ENCODE measurements around the gene EXT2. TPM values are rescaled to one million over a fixed set of nuclear protein-coding genes. Genes with fewer than 3 reads are reported as not detected.

Gene EXT2
- polyA plus RNA-seq, 1 donor = 51.6 TPM

DNA sequence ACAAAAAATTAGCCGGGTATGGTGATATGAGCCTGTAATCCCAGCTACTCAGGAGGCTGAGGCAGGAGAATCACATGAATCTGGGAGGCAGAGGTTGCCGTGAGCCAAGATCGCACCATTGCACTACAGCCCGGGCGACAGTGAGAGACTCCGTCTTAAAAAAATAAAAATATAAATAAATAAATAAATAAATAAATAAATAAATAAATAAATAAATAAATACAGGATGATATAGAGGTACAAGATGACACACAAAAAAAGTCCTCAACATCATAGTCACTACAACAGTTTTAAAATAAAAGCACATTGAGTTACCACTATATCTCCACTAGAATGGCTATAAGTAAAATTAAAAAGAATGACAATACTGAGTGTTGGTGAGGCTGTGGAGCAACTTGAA lies 116.7 kb downstream of the EXT2 start:
- Histone ChIP-seq H3K36me3 (ENCODE audit: control insufficient read depth, insufficient read depth, low read length) (peaks cover 5% of the 10 kb centered on the region), H3K27ac (ENCODE audit: low read length) (no peak overlapping the region), H3K27me3 (ENCODE audit: control insufficient read depth, insufficient read depth, low read length) (no peaks in the 10 kb centered on the region), H3K4me3 (ENCODE audit: low read length) (no peak overlapping the region), H3K9me3 (ENCODE audit: control insufficient read depth, low read depth, low read length) (peaks cover 6% of the 10 kb centered on the region), H3K4me1 (ENCODE audit: control insufficient read depth, insufficient read depth, low read length) (no peaks in the 10 kb centered on the region)
- WGBS (ENCODE audit: insufficient coverage, low lambda C conversion rate) = 97% methylated on average over 5 of the region's 6 CpGs
- no peak for DNase-seq

DNA sequence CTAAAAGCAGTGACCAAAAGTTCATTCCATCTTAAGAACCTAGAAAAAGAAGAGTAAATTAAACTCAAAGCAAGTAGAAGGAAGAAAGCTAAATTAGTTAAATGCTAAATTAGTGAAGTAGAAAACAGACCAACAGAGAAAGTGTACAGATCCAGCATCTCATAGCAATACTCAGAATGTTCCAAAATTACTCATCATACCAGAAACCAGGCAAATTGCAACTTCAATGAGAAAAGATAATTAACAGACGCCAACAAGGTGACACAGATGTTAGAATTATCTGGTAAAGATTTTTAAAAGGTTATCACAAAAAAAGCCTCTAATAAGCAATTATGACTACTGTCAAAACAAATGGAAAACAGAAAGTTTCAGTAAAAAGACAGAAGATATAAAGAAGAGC lies 117.7 kb downstream of the EXT2 start:
- H3K36me3 ChIP-seq (ENCODE audit: control insufficient read depth, insufficient read depth, low read length) = peaks cover 2% of the 10 kb centered on the region

DNA sequence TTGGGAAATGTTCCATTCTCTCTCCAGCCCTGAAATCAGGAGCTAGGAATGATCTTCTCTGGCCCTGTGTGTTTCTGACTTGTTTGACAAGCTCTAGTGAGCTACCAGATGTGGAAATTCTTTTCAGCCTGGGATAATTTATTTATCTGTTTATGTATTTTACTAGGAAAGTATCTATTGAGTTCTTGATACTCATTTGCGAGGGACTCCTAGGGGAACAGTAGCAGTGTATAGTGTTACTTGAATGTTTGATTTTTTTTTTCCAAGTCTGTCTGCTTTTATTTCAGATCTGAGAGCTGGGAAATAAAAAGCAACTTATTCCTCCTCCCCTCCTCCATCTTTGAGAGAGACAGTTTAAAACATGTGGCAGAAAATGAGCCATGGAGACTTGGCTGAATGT lies 122.0 kb downstream of the EXT2 start:
- Histone ChIP-seq H3K4me1 (ENCODE audit: control insufficient read depth, insufficient read depth, low read length) (no peaks in the 10 kb centered on the region), H3K36me3 (ENCODE audit: control insufficient read depth, insufficient read depth, low read length) (no peaks in the 10 kb centered on the region), H3K4me3 (ENCODE audit: low read length) (no peak overlapping the region), H3K9me3 (ENCODE audit: control insufficient read depth, low read depth, low read length) (no peaks in the 10 kb centered on the region), H3K27ac (ENCODE audit: low read length) (no peak overlapping the region), H3K27me3 (ENCODE audit: control insufficient read depth, insufficient read depth, low read length) (no peaks in the 10 kb centered on the region)
- DNase-seq = no peak
- WGBS (ENCODE audit: insufficient coverage, low lambda C conversion rate) = no CpG with 5 or more reads among the region's 1 CpG

More for the DNA sequence above, 117.7 kb downstream of the EXT2 start:
- no peak overlapping the region for H3K27ac ChIP-seq (ENCODE audit: low read length)
- no peaks in the 10 kb centered on the region for H3K4me1 ChIP-seq (ENCODE audit: control insufficient read depth, insufficient read depth, low read length)
- no peak overlapping the region for H3K4me3 ChIP-seq (ENCODE audit: low read length)
- no CpG with 5 or more reads among the region's 1 CpG for WGBS (ENCODE audit: insufficient coverage, low lambda C conversion rate)
- H3K9me3 ChIP-seq (ENCODE audit: control insufficient read depth, low read depth, low read length) = peaks cover 6% of the 10 kb centered on the region
- H3K27me3 ChIP-seq (ENCODE audit: control insufficient read depth, insufficient read depth, low read length) = no peaks in the 10 kb centered on the region
- DNase-seq = no peak

DNA sequence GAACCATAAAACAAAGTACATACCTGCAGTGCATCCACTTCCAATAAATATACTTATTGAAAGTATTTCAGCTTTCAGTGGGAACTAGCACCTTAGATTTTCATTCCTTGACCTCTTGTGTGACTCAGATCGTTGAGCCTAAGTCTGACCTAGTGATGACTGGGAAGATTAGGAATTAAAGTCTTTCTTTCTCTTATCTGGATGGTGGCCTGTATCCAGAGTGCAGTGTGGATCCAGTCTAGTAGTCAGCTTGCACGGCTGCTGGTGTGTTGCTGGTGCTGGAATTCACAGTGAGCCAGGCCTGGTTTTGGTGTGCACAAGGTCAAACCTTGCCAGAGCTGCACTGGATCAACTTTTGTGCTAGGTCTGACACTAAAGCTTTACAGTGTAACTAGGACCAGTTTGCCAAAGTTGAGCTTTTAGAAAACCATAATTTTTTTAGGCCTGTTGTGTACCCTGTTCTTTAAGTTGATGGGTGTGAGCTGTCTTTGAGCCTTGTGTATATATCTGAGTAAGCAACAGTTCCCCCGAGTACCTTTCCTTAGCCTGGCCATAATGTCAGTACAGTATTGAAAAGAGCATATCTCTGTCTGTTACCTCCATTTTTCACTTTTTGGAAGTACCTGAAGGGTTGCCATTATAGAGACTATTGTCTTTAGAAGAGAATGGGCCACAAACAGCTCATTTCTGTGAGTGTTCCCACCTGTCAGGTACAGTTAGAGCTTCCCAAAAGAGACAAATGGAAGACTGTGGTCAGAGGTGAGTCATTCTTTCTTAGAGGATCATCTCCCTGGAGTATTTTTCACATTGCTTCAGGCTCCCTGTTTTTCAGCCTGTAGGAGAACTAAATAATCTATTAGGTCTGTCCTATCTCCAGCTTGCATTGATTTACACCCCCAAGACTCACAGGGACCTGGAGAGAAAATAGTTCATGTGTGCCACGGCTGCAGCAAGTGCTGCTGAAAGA lies 124.6 kb downstream of the EXT2 start:
- peaks cover under 1% of the 10 kb centered on the region for H3K36me3 ChIP-seq (ENCODE audit: control insufficient read depth, insufficient read depth, low read length)
- no peak overlapping the region for H3K4me3 ChIP-seq (ENCODE audit: low read length)
- no peak overlapping the region for H3K27ac ChIP-seq (ENCODE audit: low read length)
- H3K9me3 ChIP-seq (ENCODE audit: control insufficient read depth, low read depth, low read length) = no peaks in the 10 kb centered on the region
- no CpG with 5 or more reads among the region's 4 CpGs for WGBS (ENCODE audit: insufficient coverage, low lambda C conversion rate)
- no peaks in the 10 kb centered on the region for H3K27me3 ChIP-seq (ENCODE audit: control insufficient read depth, insufficient read depth, low read length)
- no peak for DNase-seq
- no peaks in the 10 kb centered on the region for H3K4me1 ChIP-seq (ENCODE audit: control insufficient read depth, insufficient read depth, low read length)

DNA sequence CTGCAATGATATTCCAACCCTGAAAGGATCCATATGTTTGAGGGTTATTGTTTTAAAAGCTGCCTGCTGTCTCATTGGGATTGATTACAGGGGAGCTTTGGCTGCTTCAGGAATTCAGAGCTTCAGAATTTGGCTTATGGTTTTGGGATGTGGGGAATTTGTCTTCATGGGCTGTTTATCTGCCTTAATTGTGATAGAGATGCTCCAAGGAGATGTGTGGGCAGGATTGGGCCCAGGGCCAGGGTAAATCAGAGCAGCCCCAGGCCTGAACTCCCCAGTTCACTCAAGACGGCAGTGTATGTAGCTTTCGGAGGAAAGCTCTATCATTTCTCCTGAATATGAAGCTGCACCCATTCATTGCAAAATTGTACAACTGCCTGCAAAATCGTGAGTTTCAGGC lies 126.0 kb downstream of the EXT2 start:
- DNase-seq = no peak
- WGBS (ENCODE audit: insufficient coverage, low lambda C conversion rate) = no CpG with 5 or more reads among the region's 3 CpGs
- H3K4me3 ChIP-seq (ENCODE audit: low read length) = no peak overlapping the region
- no peaks in the 10 kb centered on the region for H3K27me3 ChIP-seq (ENCODE audit: control insufficient read depth, insufficient read depth, low read length)
- H3K27ac ChIP-seq (ENCODE audit: low read length) = no peak overlapping the region
- no peaks in the 10 kb centered on the region for H3K4me1 ChIP-seq (ENCODE audit: control insufficient read depth, insufficient read depth, low read length)
- no peaks in the 10 kb centered on the region for H3K9me3 ChIP-seq (ENCODE audit: control insufficient read depth, low read depth, low read length)
- peaks cover 7% of the 10 kb centered on the region for H3K36me3 ChIP-seq (ENCODE audit: control insufficient read depth, insufficient read depth, low read length)

DNA sequence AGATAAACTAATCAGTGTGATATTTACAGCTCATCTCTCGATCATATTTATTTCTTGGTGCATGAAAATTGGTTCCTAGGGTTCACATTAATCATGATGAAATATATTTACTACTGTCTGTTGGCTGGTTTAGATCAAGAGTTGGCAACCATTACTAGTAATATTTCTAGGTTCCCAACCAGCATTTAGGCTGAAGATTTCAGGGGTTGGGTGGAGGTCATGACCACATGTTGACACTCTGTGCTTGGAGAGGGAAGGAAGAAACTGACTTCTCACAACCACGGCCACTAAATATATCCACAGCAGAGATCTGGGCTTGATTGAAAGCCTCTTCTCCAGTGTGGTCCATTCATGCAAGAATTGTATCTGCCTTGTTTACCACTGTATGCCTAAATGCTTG lies 126.5 kb downstream of the EXT2 start:
- Histone ChIP-seq H3K36me3 (ENCODE audit: control insufficient read depth, insufficient read depth, low read length) (peaks cover 8% of the 10 kb centered on the region), H3K4me3 (ENCODE audit: low read length) (no peak overlapping the region), H3K9me3 (ENCODE audit: control insufficient read depth, low read depth, low read length) (no peaks in the 10 kb centered on the region), H3K27me3 (ENCODE audit: control insufficient read depth, insufficient read depth, low read length) (no peaks in the 10 kb centered on the region), H3K4me1 (ENCODE audit: control insufficient read depth, insufficient read depth, low read length) (no peaks in the 10 kb centered on the region), H3K27ac (ENCODE audit: low read length) (no peak overlapping the region)
- DNase-seq = no peak
- WGBS (ENCODE audit: insufficient coverage, low lambda C conversion rate) = 80% methylated on average over 1 of the region's 2 CpGs

DNA sequence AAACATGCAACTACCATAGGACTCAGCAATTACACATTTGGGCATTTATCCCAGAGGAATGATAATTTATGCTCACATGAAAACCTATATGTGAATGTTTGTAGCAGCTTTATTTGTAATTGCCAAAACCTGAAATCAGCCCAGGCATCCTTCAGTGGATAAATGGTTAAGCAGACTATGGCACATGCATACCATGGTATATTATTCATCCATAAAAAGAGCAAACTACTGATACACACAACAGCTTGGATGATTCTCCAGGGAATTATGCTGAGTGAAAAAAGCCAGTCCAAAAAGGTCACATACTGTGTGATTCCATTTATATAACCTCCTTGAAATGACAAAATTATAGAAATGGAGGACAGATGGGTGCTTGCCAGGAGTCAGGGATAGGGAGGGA lies 127.8 kb downstream of the EXT2 start:
- Histone ChIP-seq H3K4me1 (ENCODE audit: control insufficient read depth, insufficient read depth, low read length) (no peaks in the 10 kb centered on the region), H3K27me3 (ENCODE audit: control insufficient read depth, insufficient read depth, low read length) (no peaks in the 10 kb centered on the region), H3K27ac (ENCODE audit: low read length) (no peak overlapping the region), H3K4me3 (ENCODE audit: low read length) (no peak overlapping the region), H3K36me3 (ENCODE audit: control insufficient read depth, insufficient read depth, low read length) (peaks cover 8% of the 10 kb centered on the region), H3K9me3 (ENCODE audit: control insufficient read depth, low read depth, low read length) (no peaks in the 10 kb centered on the region)
- DNase-seq = no peak

DNA sequence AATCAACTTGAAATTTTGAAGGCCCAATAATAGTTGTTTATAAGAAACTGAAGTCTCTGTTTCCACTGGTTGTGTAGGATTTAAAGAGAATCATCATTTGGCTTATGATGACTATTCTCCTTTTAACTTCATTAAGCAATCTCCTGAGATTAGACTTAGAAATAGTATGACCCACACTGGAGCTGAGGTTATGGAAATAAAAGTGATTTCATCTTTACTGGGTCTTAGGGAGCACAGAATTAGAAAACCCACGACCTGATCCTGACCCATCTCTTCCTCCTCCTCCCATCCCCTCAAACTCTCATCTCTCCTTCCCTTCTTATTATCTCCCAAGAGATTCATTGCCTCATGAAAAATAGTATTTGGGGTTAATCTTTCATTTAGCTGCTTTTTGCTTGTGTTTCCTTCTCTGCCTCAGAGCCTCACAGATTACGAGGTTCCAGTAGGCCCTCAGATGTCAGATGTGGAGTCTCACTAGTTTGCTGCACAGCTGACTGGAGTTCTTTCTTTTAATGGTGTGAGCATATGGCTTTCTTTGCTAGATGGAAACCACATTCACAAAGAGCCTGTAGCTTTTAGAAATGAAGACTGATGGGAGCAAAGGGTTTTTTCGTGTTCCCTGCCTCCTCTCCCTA lies 129.5 kb downstream of the EXT2 start:
- Histone ChIP-seq H3K4me3 (ENCODE audit: low read length) (no peak overlapping the region), H3K27me3 (ENCODE audit: control insufficient read depth, insufficient read depth, low read length) (no peaks in the 10 kb centered on the region), H3K9me3 (ENCODE audit: control insufficient read depth, low read depth, low read length) (no peaks in the 10 kb centered on the region), H3K27ac (ENCODE audit: low read length) (no peak overlapping the region), H3K4me1 (ENCODE audit: control insufficient read depth, insufficient read depth, low read length) (no peaks in the 10 kb centered on the region), H3K36me3 (ENCODE audit: control insufficient read depth, insufficient read depth, low read length) (peaks cover 8% of the 10 kb centered on the region)
- no peak for DNase-seq
- 100% methylated on average over 1 of the region's 3 CpGs for WGBS (ENCODE audit: insufficient coverage, low lambda C conversion rate)

DNA sequence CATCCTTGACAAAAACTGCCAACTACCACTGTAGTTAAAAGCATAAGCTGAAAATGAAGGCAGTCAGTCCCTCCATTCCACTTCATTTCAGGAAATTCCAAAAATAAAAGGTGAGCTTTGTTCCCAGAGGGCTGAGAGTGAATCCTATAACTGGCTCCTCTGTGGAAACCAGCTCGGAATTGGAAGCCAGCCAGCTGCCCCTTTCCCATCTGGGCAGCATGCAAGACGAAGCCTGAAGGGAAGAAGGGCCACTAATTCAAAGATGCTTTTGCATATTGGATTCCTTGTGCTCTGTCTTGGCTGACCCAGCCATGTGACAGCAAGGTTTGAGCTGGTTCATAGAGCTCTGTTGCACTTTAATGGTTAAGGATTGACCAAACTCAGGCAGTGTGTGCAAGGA lies 131.0 kb downstream of the EXT2 start:
- no peak overlapping the region for H3K4me3 ChIP-seq (ENCODE audit: low read length)
- no peak overlapping the region for H3K27ac ChIP-seq (ENCODE audit: low read length)
- WGBS (ENCODE audit: insufficient coverage, low lambda C conversion rate) = no CpG with 5 or more reads among the region's 2 CpGs
- DNase-seq = no peak
- no peaks in the 10 kb centered on the region for H3K4me1 ChIP-seq (ENCODE audit: control insufficient read depth, insufficient read depth, low read length)
- H3K36me3 ChIP-seq (ENCODE audit: control insufficient read depth, insufficient read depth, low read length) = peaks cover 8% of the 10 kb centered on the region
- H3K27me3 ChIP-seq (ENCODE audit: control insufficient read depth, insufficient read depth, low read length) = no peaks in the 10 kb centered on the region
- H3K9me3 ChIP-seq (ENCODE audit: control insufficient read depth, low read depth, low read length) = no peaks in the 10 kb centered on the region

DNA sequence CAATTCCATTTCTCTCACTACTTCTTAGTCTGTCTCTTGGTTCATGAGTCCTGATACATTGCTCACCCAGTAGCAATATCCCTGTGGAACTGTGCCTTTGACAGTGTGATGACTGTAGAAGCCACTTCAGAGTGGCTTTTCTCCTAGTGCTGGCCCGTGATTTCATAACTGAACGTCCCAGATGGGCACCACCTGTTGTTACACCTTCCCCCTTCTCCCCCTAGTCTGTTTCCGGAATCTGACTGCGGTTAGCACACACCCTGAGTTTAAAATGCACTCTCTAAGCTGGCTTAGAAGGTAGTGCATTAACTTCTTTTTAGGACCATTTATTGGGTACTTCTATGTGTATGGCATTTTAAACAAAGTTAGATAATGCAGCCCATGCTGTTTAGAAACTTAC lies 131.5 kb downstream of the EXT2 start:
- Histone ChIP-seq H3K27ac (ENCODE audit: low read length) (no peak overlapping the region), H3K4me1 (ENCODE audit: control insufficient read depth, insufficient read depth, low read length) (no peaks in the 10 kb centered on the region), H3K36me3 (ENCODE audit: control insufficient read depth, insufficient read depth, low read length) (peaks cover 8% of the 10 kb centered on the region), H3K27me3 (ENCODE audit: control insufficient read depth, insufficient read depth, low read length) (no peaks in the 10 kb centered on the region), H3K9me3 (ENCODE audit: control insufficient read depth, low read depth, low read length) (no peaks in the 10 kb centered on the region), H3K4me3 (ENCODE audit: low read length) (no peak overlapping the region)
- DNase-seq = no peak
- WGBS (ENCODE audit: insufficient coverage, low lambda C conversion rate) = no CpG with 5 or more reads among the region's 4 CpGs
